ENCODE results near the gene COBL. TPM values are rescaled to one million over a fixed set of nuclear protein-coding genes. Genes with fewer than 3 reads are reported as not detected.

The COBL gene
- polyA plus RNA-seq, 1 donor (not counting 4 experiments of a cell fraction or from before 2014, with no cell fraction given): 4.5 TPM

GRCh38 chr7:51350546-51350896 is 33.9 kb upstream of the COBL start:
- H3K27ac ChIP-seq (ENCODE audit: control insufficient read depth, insufficient read depth, low read length): no peak overlapping the region
- H3K9me1 ChIP-seq (ENCODE audit: control insufficient read depth, extremely low read depth, insufficient read depth, low read length): no peaks in the 10 kb centered on the region
- H3K27me3 ChIP-seq (ENCODE audit: control insufficient read depth, extremely low read depth, insufficient read depth, low read length): no peaks in the 10 kb centered on the region
- H3K4me1 ChIP-seq (ENCODE audit: control insufficient read depth, extremely low read depth, insufficient read depth, low read length): peaks cover 3% of the 10 kb centered on the region
- no peak overlapping the region for H2AFZ ChIP-seq (ENCODE audit: control insufficient read depth, low read length)
- no peak overlapping the region for H3K4me3 ChIP-seq (ENCODE audit: control insufficient read depth in 2 of 3, extremely low read depth in 1 of 3, insufficient read depth in 2 of 3, low read depth in 1 of 3, low read length in 3 of 3)
- H4K20me1 ChIP-seq (ENCODE audit: control insufficient read depth, extremely low read depth, insufficient read depth, low read length): no peaks in the 10 kb centered on the region
- TF ChIP-seq CTCF (optimal IDR thresholded peaks at IDR 0.05 in 1 of 3, IDR thresholded peaks at IDR 0.05 in 1 of 3, conservative IDR thresholded peaks at IDR 0.05 in 1 of 3; ENCODE audit: extremely low read depth in 1 of 3, insufficient read depth in 2 of 3, low read length in 3 of 3): no peak
- TF ChIP-seq EZH2 (IDR thresholded peaks at IDR 0.05; ENCODE audit: low read length): no peak
- dilution Hi-C loops (cut with MboI; ENCODE audit: extremely low pct_ligation_motif_present, low sequenced_read_pairs): no loop called here
- no peak for DNase-seq (ENCODE audit: low read depth, low spot score)
- H3K9me3 ChIP-seq (ENCODE audit: control insufficient read depth, low read depth, low read length): no peaks in the 10 kb centered on the region
- no peak overlapping the region for H3K4me2 ChIP-seq (ENCODE audit: control insufficient read depth, extremely low read depth, insufficient read depth, low read depth, low read length)
- FAIRE-seq: no peak
- H3K79me2 ChIP-seq (ENCODE audit: control insufficient read depth, insufficient read depth, low read length): no peaks in the 10 kb centered on the region
- H3K36me3 ChIP-seq (ENCODE audit: control insufficient read depth in 2 of 2, extremely low read depth in 1 of 2, insufficient read depth in 2 of 2, low read length in 2 of 2): no peaks in the 10 kb centered on the region
- no peak overlapping the region for H3K9ac ChIP-seq (ENCODE audit: control insufficient read depth, extremely low read depth, insufficient read depth, low read length)

DNA sequence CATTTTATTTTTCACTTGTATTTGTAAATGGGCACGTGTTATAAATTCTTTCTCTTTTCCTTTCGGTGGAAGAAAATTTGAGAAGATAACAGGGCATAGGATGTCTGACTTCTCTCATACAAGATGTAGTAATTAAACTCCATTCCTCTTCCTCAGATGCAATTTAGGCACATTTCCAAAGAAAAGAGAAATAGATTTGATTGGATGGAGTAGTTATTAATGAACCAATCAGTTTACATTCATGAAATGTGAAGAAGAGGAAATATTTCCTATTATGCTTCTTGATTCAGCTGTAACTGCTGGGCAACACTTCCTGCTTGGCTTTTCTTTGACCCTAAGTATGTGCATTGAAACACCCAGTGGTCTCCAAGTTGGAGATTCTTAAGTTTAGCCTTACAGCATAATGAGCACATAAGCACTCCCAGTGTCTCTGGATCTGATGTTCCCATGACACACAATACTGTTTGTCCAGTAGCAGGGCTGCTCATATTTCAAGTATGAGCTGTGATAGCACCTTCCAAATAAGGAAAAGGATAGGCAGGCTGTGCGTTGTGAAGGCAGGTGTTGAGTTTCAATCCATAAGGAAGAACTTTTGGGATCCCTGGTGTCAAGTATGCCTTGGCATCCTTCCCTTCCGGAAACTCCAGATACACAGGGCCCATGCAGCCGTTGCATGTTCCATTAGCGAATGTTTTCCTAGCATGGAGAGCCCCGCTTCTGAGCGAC is 33.4 kb upstream of the COBL start:
- H3K4me2 ChIP-seq (ENCODE audit: control insufficient read depth, extremely low read depth, insufficient read depth, low read depth, low read length): no peak overlapping the region
- no peaks in the 10 kb centered on the region for H3K9me1 ChIP-seq (ENCODE audit: control insufficient read depth, extremely low read depth, insufficient read depth, low read length)
- H3K9me3 ChIP-seq (ENCODE audit: control insufficient read depth, low read depth, low read length): no peaks in the 10 kb centered on the region
- peaks cover 3% of the 10 kb centered on the region for H3K4me1 ChIP-seq (ENCODE audit: control insufficient read depth, extremely low read depth, insufficient read depth, low read length)
- dilution Hi-C loops (cut with MboI; ENCODE audit: extremely low pct_ligation_motif_present, low sequenced_read_pairs): no loop called here
- DNase-seq (ENCODE audit: low read depth, low spot score): no peak
- no peaks in the 10 kb centered on the region for H4K20me1 ChIP-seq (ENCODE audit: control insufficient read depth, extremely low read depth, insufficient read depth, low read length)
- no peak overlapping the region for H3K9ac ChIP-seq (ENCODE audit: control insufficient read depth, extremely low read depth, insufficient read depth, low read length)
- no peaks in the 10 kb centered on the region for H3K27me3 ChIP-seq (ENCODE audit: control insufficient read depth, extremely low read depth, insufficient read depth, low read length)
- TF ChIP-seq CTCF (optimal IDR thresholded peaks at IDR 0.05 in 1 of 3, IDR thresholded peaks at IDR 0.05 in 1 of 3, conservative IDR thresholded peaks at IDR 0.05 in 1 of 3; ENCODE audit: extremely low read depth in 1 of 3, insufficient read depth in 2 of 3, low read length in 3 of 3) (no peak), EZH2 (IDR thresholded peaks at IDR 0.05; ENCODE audit: low read length) (no peak)
- no peak overlapping the region for H3K4me3 ChIP-seq (ENCODE audit: control insufficient read depth in 2 of 3, extremely low read depth in 1 of 3, insufficient read depth in 2 of 3, low read depth in 1 of 3, low read length in 3 of 3)
- no peak overlapping the region for H2AFZ ChIP-seq (ENCODE audit: control insufficient read depth, low read length)
- H3K27ac ChIP-seq (ENCODE audit: control insufficient read depth, insufficient read depth, low read length): no peak overlapping the region
- FAIRE-seq: peak; percentile 52
- H3K79me2 ChIP-seq (ENCODE audit: control insufficient read depth, insufficient read depth, low read length): no peaks in the 10 kb centered on the region
- H3K36me3 ChIP-seq (ENCODE audit: control insufficient read depth in 2 of 2, extremely low read depth in 1 of 2, insufficient read depth in 2 of 2, low read length in 2 of 2): no peaks in the 10 kb centered on the region
